ENCODE results near the gene MAP3K20. TPM values are rescaled to one million over a fixed set of nuclear protein-coding genes. Genes with fewer than 3 reads are reported as not detected.

Gene MAP3K20
- total RNA-seq, 1 experiment from 2014 or later = 44.5 TPM

DNA sequence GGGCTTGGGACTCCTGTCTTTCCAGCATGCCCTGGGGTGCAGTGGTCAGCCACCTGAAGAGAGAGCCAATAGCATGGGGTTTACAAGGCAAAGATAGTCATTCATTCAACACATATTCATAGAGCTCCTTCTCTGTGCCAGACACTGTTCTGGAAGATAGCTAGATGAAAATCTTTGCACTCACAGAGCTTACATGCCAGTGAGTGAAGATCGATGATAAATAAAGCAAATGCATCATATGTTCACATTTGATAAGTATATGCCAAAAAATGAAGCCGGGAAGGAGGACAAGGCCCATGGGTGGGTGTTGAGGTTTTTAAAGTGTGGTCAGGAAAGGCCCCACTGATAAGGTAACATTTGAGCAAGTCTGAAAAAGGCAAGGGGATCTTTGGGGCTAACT lies 148.2 kb downstream of the MAP3K20 start:
- intact Hi-C loops (cut with micrococcal nuclease; ENCODE audit: unreplicated experiment) = no loop called here
- Mint-ChIP-seq H3K27ac (ENCODE audit: unreplicated experiment) (no peak overlapping the region), H3K27me3 (ENCODE audit: insufficient read depth, unreplicated experiment) (no peaks in the 10 kb centered on the region), H3K4me3 (ENCODE audit: unreplicated experiment) (no peak overlapping the region), H3K36me3 (ENCODE audit: insufficient read depth, unreplicated experiment) (peaks cover 10% of the 10 kb centered on the region), H3K9me3 (ENCODE audit: unreplicated experiment) (no peaks in the 10 kb centered on the region), H3K4me1 (ENCODE audit: low read depth, unreplicated experiment) (no peaks in the 10 kb centered on the region)
- H3K4me1 ChIP-seq = no peaks in the 10 kb centered on the region
- no TSS peak for BruUV-seq (replicated peaks)
- POLR2A ChIA-PET = no interaction called here
- no peak overlapping the region for H3K4me3 ChIP-seq (ENCODE audit: low read depth, low read length)
- H3K27me3 ChIP-seq (replicated peaks; ENCODE audit: control insufficient read depth, insufficient read depth, low read length) = no peaks in the 10 kb centered on the region
- no peaks in the 10 kb centered on the region for H3K9me3 ChIP-seq
- no peak for DNase-seq
- CTCF ChIA-PET = no interaction called here
- TF ChIP-seq, protein P1, sequence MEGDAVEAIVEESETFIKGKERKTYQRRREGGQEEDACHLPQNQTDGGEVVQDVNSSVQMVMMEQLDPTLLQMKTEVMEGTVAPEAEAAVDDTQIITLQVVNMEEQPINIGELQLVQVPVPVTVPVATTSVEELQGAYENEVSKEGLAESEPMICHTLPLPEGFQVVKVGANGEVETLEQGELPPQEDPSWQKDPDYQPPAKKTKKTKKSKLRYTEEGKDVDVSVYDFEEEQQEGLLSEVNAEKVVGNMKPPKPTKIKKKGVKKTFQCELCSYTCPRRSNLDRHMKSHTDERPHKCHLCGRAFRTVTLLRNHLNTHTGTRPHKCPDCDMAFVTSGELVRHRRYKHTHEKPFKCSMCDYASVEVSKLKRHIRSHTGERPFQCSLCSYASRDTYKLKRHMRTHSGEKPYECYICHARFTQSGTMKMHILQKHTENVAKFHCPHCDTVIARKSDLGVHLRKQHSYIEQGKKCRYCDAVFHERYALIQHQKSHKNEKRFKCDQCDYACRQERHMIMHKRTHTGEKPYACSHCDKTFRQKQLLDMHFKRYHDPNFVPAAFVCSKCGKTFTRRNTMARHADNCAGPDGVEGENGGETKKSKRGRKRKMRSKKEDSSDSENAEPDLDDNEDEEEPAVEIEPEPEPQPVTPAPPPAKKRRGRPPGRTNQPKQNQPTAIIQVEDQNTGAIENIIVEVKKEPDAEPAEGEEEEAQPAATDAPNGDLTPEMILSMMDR (IDR thresholded peaks at IDR 0.05; ENCODE audit: insufficient read depth in 1 of 2, low read depth in 1 of 2, low read length in 1 of 2, severe bottlenecking in 1 of 2, unreplicated experiment in 1 of 2) = no peak
- no peaks in the 10 kb centered on the region for H3K36me3 ChIP-seq (ENCODE audit: control insufficient read depth, insufficient read depth, low read length)

DNA sequence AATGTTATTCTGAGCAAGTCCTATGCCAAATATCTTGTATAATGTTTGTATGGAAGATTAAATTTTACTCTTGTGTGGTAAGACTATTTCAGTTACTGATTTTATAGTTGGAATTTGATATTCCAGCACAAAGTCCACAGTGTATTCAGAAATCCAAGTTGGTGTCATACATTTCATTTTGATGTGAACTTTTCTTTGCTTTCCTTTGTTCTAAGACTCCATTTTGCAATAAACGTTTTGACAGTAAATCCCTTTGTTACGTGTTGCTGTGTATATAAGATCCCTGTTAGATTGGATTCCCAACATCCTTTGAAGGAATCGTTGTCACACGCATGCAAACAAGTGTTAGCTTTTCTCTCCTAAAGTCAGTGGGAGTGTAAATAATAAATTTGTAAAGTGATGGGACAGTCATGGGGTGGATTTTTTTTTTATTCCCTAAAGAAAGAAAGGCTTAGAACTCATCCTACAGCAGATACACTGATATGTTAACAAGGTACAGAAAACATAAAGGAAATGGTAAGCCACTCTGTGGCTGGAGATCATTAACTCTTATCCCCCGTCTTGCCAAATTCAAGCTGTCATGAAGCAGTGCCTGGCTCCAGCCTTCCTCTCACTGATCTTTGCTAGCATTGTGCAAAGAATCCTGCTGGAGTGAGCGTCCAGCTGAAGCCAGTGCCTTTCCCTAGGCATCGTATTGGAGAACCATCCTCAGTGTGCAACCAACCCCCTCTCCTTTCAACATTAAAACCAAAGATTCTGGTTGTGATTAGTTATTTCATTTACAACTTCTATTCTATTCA lies 151.5 kb downstream of the MAP3K20 start:
- BruUV-seq (replicated peaks) = no TSS peak
- DNase-seq = no peak
- no peaks in the 10 kb centered on the region for H3K4me1 ChIP-seq
- Mint-ChIP-seq H3K36me3 (ENCODE audit: insufficient read depth, unreplicated experiment) (peaks cover 21% of the 10 kb centered on the region), H3K9me3 (ENCODE audit: unreplicated experiment) (no peaks in the 10 kb centered on the region), H3K4me3 (ENCODE audit: unreplicated experiment) (no peak overlapping the region), H3K27me3 (ENCODE audit: insufficient read depth, unreplicated experiment) (no peaks in the 10 kb centered on the region), H3K4me1 (ENCODE audit: low read depth, unreplicated experiment) (no peaks in the 10 kb centered on the region), H3K27ac (ENCODE audit: unreplicated experiment) (no peak overlapping the region)
- H3K27me3 ChIP-seq (replicated peaks; ENCODE audit: control insufficient read depth, insufficient read depth, low read length) = no peaks in the 10 kb centered on the region
- H3K36me3 ChIP-seq (ENCODE audit: control insufficient read depth, insufficient read depth, low read length) = no peaks in the 10 kb centered on the region; the same call in 1 of the 2 replicates
- no peak overlapping the region for H3K4me3 ChIP-seq (ENCODE audit: low read depth, low read length)
- CTCF ChIA-PET = no interaction called here
- POLR2A ChIA-PET = no interaction called here
- H3K9me3 ChIP-seq = no peaks in the 10 kb centered on the region
- TF ChIP-seq, protein P1 (IDR thresholded peaks at IDR 0.05; ENCODE audit: insufficient read depth in 1 of 2, low read depth in 1 of 2, low read length in 1 of 2, severe bottlenecking in 1 of 2, unreplicated experiment in 1 of 2) = no peak
- intact Hi-C loops (cut with micrococcal nuclease; ENCODE audit: unreplicated experiment) = no loop called here

DNA sequence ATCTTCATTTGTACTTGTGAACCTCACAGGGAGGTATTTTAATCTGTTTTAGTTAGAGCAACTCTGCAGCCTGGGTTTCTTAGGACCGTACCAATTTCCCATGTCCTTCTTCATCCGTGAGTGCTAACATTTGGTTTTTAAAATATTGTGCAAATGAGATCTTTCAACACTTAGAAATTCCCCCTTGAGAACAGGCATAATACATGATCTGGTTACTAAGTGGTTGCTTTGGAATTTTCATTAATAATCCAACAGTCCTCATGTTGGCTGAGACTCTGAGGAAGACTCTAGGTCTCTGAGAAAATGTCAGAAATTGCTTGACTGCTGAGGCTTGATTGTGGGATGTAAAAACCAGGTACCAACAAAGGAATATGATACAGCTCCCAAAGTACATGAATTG lies 153.4 kb downstream of the MAP3K20 start:
- Mint-ChIP-seq H3K27me3 (ENCODE audit: insufficient read depth, unreplicated experiment) (no peaks in the 10 kb centered on the region), H3K27ac (ENCODE audit: unreplicated experiment) (no peak overlapping the region), H3K4me3 (ENCODE audit: unreplicated experiment) (no peak overlapping the region), H3K36me3 (ENCODE audit: insufficient read depth, unreplicated experiment) (peaks cover 21% of the 10 kb centered on the region), H3K9me3 (ENCODE audit: unreplicated experiment) (no peaks in the 10 kb centered on the region), H3K4me1 (ENCODE audit: low read depth, unreplicated experiment) (no peaks in the 10 kb centered on the region)
- Histone ChIP-seq H3K4me1 (no peaks in the 10 kb centered on the region), H3K9me3 (no peaks in the 10 kb centered on the region), H3K4me3 (ENCODE audit: low read depth, low read length) (no peak overlapping the region), H3K27me3 (replicated peaks; ENCODE audit: control insufficient read depth, insufficient read depth, low read length) (no peaks in the 10 kb centered on the region), H3K36me3 (ENCODE audit: control insufficient read depth, insufficient read depth, low read length) (peaks cover 1% of the 10 kb centered on the region; the same call in 1 of the 2 replicates)
- TF ChIP-seq, protein P1 (IDR thresholded peaks at IDR 0.05; ENCODE audit: insufficient read depth in 1 of 2, low read depth in 1 of 2, low read length in 1 of 2, severe bottlenecking in 1 of 2, unreplicated experiment in 1 of 2) = no peak
- BruUV-seq (replicated peaks) = no TSS peak
- ChIA-PET POLR2A (no interaction called here), CTCF (interaction anchor here (0.6 kb wide), 1 partner anchor 105 kb away, joined by 4 read pairs; no protein-coding TSS in a partner anchor)
- intact Hi-C loops (cut with micrococcal nuclease; ENCODE audit: unreplicated experiment) = no loop called here
- no peak for DNase-seq
